ENCODE results near the gene CRYL1. TPM values are rescaled to one million over a fixed set of nuclear protein-coding genes. Genes with fewer than 3 reads are reported as not detected.

The CRYL1 gene
- polyA plus RNA-seq, 3 donors: 35.0 to 70.2 (median 51.4) TPM

- H3K36me3 Mint-ChIP-seq: no peaks in the 10 kb centered on the region
- peaks cover 0 to 13% (median 3%) of the 10 kb centered on the region in 3 donors for H3K27me3 Mint-ChIP-seq (ENCODE audit: low read depth in 3 of 3)
- TF ChIP-seq CTCF (IDR thresholded peaks at IDR 0.05): no peak
- Histone ChIP-seq H3K9ac (ENCODE audit: insufficient read depth, low read length, poor library complexity, severe bottlenecking) (no peak overlapping the region), H3K9me3 (replicated peaks in 1 of 2; ENCODE audit: control insufficient read depth in 1 of 2, insufficient read depth in 1 of 2, low read length in 2 of 2) (peaks cover 0 to 16% of the 10 kb centered on the region in 2 donors), H3K79me2 (ENCODE audit: insufficient read depth, low read length) (no peaks in the 10 kb centered on the region), H3K27ac (ENCODE audit: low read depth in 1 of 2, low read length in 2 of 2) (no peak overlapping the region), H3K4me1 (ENCODE audit: control insufficient read depth in 1 of 2, insufficient read depth in 2 of 2, low read length in 2 of 2) (peaks cover 10 to 12% of the 10 kb centered on the region in 2 donors), H3K4me3 (replicated peaks in 1 of 3; ENCODE audit: low read depth in 2 of 3, low read length in 3 of 3) (no peak overlapping the region), H2AFZ (ENCODE audit: insufficient read depth, low read depth, low read length, poor library complexity, severe bottlenecking) (no peak overlapping the region), H3K27me3 (ENCODE audit: control insufficient read depth in 2 of 2, insufficient read depth in 2 of 2, low read length in 2 of 2) (no peaks in the 10 kb centered on the region), H3K4me2 (replicated peaks; ENCODE audit: extremely low read depth, low read length, poor library complexity, severe bottlenecking) (no peak overlapping the region), H4K20me1 (ENCODE audit: insufficient read depth, low read length) (no peaks in the 10 kb centered on the region), H3K36me3 (replicated peaks in 1 of 2; ENCODE audit: control insufficient read depth in 1 of 2, insufficient read depth in 2 of 2, low read length in 2 of 2) (no peaks in the 10 kb centered on the region)
- WGBS (ENCODE audit: insufficient coverage): 94% methylated on average over 5 of the region's 5 CpGs
- peaks cover 2 to 28% (median 8%) of the 10 kb centered on the region in 7 donors for H3K9me3 Mint-ChIP-seq
- H3K4me3 Mint-ChIP-seq: no peak overlapping the region
- H3K4me1 Mint-ChIP-seq: peaks cover 14% of the 10 kb centered on the region
- intact Hi-C loops (cut with micrococcal nuclease): no loop called here
- DNase-seq: no peak
- H3K27ac Mint-ChIP-seq: peak overlapping the region in 1 of 7 donors; percentile 47
Measured at GRCh38 chr13:20387006-20387405, 138.7 kb downstream of the CRYL1 start.

GRCh38 chr13:20383058-20383457, 142.6 kb downstream of the CRYL1 start:
- Histone ChIP-seq H3K36me3 (replicated peaks in 1 of 2; ENCODE audit: control insufficient read depth in 1 of 2, insufficient read depth in 2 of 2, low read length in 2 of 2) (no peaks in the 10 kb centered on the region), H3K27ac (ENCODE audit: low read depth in 1 of 2, low read length in 2 of 2) (no peak overlapping the region), H3K4me3 (replicated peaks in 1 of 3; ENCODE audit: low read depth in 2 of 3, low read length in 3 of 3) (no peak overlapping the region), H3K79me2 (ENCODE audit: insufficient read depth, low read length) (no peaks in the 10 kb centered on the region), H3K4me1 (ENCODE audit: control insufficient read depth in 1 of 2, insufficient read depth in 2 of 2, low read length in 2 of 2) (peaks cover 6 to 7% of the 10 kb centered on the region in 2 donors), H4K20me1 (ENCODE audit: insufficient read depth, low read length) (no peaks in the 10 kb centered on the region), H3K9me3 (replicated peaks in 1 of 2; ENCODE audit: control insufficient read depth in 1 of 2, insufficient read depth in 1 of 2, low read length in 2 of 2) (no peaks in the 10 kb centered on the region), H3K27me3 (ENCODE audit: control insufficient read depth in 2 of 2, insufficient read depth in 2 of 2, low read length in 2 of 2) (no peaks in the 10 kb centered on the region), H3K9ac (ENCODE audit: insufficient read depth, low read length, poor library complexity, severe bottlenecking) (no peak overlapping the region), H2AFZ (ENCODE audit: insufficient read depth, low read depth, low read length, poor library complexity, severe bottlenecking) (no peak overlapping the region), H3K4me2 (replicated peaks; ENCODE audit: extremely low read depth, low read length, poor library complexity, severe bottlenecking) (no peak overlapping the region)
- no peak for DNase-seq
- intact Hi-C loops (cut with micrococcal nuclease): no loop called here
- WGBS (ENCODE audit: insufficient coverage): no CpG with 5 or more reads among the region's 2 CpGs
- Mint-ChIP-seq H3K4me3 (no peak overlapping the region), H3K27me3 (ENCODE audit: low read depth in 3 of 3) (peaks cover 0 to 9% (median 6%) of the 10 kb centered on the region in 3 donors), H3K4me1 (peaks cover 10% of the 10 kb centered on the region), H3K9me3 (peaks cover 0 to 4% (median 2%) of the 10 kb centered on the region in 7 donors), H3K36me3 (no peaks in the 10 kb centered on the region), H3K27ac (no peak overlapping the region)
- no peak for TF ChIP-seq CTCF (IDR thresholded peaks at IDR 0.05)
